GM21447 (cell line): ENCODE results near the gene CTNNA1.
"Not testable (repeated sequence)": the region's sequence is repeated elsewhere in the genome, so short reads cannot be mapped to it uniquely, and the experiment has no call there.

ENCODE experiments used
- ATAC-seq: cut with Tn5 transposase; IDR thresholded peaks from one replicate; pipeline ENCODE4 v1.9.1; 2021; ENCODE audit not compliant: unreplicated experiment

CTNNA1 gene

DNA sequence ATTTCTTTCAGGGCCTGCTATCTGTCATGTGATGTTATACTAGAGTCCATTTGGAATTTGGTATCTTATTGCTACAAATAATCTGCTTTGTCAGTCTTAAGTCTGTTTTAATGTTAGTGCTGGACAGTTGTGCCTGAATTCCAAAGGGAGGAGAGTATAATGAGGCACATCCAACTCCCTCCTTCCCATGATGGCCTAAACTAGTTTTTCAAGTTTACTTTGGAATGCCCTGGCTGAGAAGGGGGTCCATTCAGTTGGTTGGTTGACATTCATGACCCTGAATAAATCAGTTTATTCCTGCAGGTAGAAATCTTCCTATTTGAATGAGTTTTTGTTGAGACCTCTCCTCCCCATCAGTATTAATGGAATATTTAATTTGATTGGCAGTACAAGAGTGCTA, 131.3 kb downstream of the CTNNA1 start:
- no peak for ATAC-seq

DNA sequence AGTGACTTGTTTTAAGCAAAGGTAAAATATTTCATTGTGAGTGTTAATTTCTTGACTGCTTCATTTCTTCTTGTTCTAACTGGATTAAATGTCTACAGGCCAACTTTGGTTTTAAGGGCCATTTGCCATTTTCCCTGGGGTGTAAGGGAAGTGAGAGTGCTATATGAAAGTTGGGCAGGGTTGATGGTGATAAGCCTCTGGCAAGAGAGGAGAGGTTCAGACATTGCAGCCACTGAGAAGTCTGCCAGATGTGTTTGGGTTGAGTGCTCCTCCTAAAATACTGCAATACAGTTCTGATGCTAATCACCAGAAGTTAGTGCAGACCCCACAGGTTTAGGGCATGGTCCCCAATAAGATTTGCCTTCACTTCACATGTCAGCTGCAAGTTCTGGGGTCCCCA, 136.8 kb downstream of the CTNNA1 start:
- no peak for ATAC-seq

DNA sequence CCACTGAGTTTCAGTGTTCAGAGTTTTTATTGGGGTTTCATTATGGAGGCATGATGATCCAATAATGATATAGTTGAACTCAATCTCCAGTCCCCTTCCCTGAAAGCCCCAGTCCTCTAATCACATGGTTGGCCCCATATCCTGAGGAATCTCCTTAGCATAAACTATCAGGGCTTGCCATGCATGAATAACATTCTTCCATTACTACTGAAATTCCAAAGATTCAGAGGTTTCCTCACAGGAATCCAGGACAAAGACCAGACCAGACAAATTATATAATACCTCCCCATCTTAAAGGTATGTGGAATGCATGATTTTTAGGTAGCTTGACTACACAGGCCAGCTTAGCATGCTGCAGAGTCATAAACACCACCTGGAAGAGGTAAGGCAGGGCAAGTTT, 137.4 kb downstream of the CTNNA1 start:
- no peak for ATAC-seq

DNA sequence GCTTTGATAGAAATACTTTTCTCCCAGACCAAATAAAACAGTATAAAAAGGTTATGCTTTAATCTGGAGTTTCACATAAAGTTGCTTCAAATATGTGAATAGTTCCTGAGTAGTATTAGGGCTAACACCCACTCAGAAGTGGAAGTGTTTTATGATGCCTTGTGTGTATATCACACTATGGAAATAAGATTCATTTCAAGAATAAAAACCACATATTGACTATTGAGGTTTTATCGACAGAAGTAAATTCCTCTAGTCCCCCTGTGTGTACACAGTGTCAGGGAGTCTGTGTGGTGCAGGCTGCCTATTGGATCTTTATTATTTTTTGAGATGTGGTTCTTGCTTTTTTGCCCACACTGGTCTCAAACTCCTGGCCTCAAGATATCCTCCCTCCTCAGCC, 142.7 kb downstream of the CTNNA1 start:
- ATAC-seq: no peak

DNA sequence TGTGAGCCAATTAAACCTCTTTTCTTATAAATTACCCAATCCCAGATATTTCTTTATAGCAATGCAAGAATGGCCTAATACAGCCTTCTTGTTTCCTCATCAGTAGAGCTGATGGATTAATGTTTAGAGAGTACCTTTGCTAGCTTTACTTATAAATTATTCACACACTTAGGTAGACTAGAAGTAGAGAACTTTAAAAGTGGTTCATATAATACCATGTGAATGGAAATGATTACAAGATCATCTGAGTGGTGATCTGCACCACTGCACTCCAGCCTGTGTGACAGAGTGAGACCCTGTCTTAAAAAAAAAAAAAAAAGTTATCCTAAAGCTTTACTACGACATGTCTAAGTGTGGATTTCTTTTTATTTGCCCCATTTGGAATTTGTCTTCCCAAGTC, 145.1 kb downstream of the CTNNA1 start:
- ATAC-seq: no peak

DNA sequence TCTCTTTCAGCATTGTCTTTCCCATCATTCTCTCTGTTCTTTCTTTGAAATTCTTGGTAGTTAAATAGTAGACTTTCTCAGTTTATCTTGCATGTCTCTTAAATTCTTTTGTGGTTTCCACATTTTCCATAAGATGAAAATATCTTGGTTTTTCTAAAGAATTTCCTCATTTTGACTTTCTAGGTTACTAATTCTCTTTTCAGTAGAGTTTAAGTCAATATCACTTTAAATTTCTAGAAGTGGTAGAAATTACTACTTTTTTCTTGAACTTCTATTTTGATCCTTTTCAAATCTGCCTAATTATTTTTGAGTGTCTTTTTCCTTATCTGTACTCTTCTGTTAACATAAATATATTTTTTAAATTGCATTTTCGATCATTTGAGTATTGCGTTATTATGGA, 145.5 kb downstream of the CTNNA1 start:
- no peak for ATAC-seq

DNA sequence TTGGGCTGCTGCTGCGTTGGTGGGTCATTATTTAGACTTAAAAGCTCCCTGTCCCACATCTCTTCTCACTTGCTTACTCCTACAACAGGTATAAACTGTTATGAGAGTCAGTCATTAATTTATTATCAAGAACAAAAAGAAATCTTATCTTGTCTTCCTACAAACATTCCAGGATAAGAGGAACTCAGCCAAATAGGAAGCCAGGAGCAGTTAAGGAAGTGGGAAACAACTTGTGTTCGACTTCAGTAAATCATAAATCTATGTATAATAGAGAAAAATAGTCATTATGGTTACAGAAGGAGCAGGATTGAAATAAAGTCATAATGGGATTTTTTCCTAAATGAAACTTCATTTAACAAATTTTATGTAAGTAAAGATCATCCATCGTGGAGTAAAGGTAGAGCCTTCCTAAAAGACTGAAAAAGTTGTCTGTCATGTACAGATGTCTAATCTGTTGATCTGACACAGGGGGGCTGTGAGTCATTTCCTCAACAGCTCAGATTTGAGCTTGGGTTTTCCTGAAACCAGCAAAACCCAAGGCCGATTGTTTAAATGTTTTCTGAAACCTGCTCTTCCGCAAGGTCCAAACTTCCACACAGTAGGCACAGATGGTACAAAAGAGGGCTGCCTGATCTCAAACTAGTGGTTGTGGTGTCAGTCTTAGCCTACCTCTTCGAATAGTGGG, 147.2 kb downstream of the CTNNA1 start:
- ATAC-seq: no peak

DNA sequence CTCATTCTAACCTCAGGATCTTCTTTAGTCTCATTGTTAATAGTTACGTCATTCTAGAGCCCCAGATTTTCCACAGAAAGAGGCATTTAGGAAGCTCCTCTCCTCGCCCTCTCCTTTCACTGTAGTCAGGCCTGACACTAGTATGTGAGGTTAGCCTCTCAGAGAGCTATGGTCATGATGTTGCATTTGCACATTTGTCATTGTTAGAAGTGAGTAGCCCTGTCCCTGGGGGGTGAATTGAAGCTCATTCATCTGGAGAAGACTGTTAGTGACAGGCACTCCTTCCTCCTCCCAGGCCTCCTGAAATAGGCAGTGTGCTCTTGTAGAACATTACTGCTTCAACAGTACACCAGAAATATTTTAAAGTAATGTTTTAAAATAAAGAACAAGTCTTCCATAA, 148.5 kb downstream of the CTNNA1 start:
- no peak for ATAC-seq

DNA sequence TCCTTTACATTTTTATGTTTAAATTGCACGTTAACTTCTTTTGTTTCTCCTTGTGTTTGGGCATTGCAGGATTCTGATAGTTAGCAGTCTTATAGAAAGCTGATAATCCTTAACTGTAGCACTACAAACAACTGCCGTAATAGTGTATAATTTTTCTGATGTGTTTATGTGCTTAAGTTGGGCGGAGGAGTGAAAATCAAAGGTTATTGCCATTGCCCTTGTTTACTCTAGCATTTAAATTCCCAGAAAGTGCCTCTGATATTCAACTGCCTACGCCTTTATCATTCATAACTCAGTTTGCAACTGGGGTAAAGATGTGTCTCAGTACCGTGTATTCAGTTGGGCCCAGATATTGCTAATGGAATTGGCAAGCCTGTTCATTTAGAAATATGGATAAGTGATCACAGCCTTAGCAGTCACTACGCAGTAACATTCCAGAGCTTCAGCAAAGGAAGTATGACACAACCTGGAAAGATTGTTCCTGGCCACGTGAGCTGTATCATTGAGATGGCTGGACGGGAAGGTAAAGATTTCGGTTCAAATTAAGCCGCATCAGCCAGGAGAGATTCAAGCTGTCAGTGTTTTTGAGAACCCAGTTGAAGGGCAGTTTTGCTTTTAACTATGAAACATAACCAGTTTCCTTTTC, 150.0 kb downstream of the CTNNA1 start:
- no peak for ATAC-seq

DNA sequence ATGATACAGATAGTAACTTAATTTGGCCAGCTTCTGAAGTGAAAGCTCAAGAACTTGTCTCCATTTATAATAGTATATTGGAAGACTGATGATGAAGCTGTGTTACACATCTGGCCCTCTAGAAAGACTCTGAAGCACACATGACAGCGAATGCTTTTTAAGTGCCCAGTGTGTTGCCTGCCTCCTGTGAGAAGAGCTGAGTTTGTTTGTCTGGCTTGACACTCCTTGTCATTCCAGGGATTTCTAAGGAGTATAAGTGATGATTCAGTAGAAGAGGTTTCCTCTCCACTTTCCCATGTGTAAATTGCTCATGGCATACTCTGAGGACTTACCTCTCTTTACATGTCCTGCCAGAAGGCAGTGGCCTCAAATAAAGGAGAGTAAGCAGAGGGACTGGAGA, 152.3 kb downstream of the CTNNA1 start:
- no peak for ATAC-seq

DNA sequence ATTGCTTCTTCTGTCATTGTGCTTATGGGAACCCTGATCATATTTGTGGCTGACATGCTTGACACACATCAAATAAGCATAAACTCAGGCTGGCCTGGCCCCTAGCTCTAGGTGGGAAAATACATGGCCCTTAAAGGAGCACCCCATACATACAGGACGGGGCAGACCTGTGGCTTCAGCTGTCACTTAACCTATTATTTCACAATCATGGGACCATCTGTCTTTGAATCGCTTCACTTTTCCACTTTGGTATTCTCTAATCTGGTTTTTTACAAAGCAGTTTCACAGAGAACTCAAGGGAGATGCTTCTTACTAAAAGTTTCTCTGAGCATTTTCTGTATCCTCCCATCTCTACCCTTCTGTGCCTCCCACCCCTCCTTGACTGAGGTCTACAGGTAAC, 156.5 kb downstream of the CTNNA1 start:
- ATAC-seq: no peak

DNA sequence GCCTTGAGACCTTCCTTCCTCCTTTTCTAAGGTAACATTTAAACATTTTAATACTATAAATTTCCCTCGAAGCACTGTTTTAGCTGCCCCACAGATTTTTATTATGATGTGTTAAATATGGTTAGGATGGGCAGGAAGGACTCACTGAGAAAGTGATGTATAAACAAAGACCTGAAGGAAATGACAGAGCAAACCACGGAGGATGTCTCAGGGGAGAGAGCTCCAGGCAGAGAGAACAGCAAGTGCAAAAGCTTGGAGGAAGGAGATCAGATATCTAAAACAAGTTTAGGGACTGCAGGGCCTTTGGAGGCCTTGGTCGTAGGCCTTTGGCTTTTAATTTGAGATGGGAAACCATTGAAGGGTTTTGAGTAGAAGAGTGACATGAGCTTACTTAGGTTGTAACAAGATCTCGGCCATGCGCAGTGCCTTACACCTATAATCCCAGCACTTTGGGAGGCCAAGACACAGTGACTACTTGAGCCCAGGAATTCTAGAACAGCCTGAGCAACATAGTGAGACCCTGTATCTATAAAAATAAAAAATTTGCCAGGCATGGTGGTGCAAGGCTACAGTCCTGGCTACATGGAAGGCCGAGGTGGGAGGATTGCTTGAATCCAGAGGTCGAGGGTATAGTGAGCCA, 157.4 kb downstream of the CTNNA1 start:
- no peak for ATAC-seq

DNA sequence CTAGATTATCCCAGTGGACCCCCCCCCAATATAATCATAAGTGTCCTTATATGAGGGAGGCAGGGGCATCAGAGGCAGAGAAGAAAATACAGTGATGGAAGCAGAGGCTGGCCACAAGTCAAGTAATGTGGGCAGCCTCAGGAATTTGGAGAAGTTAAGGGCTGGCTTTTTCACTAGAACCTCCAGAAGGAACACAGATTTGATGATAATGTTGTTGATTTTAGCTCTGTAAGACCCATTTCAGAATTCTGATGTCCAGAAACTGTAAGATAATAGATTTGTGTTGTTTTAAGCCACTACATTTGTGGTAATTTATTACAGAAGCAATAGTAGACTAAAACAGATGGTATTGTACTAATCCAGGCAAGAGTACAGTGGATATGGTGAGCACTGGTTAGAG, 158.2 kb downstream of the CTNNA1 start:
- no peak for ATAC-seq

DNA sequence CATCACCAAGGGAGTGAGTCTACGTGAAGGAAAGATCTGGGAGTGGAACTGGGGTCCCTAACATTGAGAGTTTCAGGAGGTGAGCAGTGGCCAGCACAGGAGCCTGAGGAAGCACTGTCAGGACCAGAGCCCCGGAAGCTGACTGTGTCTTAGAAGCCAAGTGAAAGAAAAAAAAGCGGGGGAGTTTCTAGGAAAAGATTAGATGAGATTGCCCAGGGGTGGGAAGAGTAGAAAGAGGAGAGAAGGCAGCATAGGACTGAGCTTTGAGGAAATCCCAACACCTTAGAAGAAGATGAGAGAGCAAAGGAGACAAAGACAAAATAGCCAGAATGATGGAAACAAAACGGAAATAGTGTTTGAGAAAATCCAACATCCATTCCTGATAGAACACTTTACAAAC, 158.9 kb downstream of the CTNNA1 start:
- ATAC-seq: no peak

DNA sequence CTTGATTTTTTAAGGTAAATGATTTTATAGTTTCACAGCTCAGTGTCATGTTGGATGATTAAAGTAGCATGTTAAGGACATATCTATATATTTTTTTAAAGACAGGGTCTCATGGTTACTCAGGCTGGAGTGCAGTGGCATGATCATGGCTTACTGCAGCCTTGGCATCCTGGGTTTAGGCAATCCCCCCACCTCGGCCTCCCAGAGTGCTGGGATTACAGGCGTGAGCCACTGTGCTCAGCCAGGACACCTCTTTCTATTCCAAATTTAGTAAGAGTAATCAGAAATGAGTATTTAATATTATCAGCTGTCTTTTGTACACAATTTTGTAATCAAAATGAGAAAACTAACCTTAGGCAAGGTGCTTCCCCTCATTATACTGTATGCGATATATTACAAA, 160.5 kb downstream of the CTNNA1 start:
- ATAC-seq: no peak

DNA sequence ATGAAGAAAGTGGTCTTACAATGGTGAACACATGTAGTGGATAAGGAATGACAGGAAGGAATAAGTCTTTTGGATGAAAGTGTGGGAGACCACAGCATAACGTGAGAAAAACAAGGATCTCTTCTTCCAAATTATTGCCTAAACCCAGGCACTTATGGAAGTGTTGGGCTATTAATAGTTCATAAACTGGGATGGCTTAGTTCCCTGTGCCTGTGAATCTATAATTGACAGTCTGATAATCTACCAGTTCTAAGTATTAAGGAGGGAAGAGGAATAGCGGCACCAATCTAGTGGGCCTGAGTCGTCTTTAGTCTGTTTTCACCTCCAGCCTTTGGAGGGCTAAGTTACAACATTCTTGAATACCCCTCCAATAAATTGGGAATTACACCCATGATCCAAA, 161.1 kb downstream of the CTNNA1 start:
- ATAC-seq: no peak

DNA sequence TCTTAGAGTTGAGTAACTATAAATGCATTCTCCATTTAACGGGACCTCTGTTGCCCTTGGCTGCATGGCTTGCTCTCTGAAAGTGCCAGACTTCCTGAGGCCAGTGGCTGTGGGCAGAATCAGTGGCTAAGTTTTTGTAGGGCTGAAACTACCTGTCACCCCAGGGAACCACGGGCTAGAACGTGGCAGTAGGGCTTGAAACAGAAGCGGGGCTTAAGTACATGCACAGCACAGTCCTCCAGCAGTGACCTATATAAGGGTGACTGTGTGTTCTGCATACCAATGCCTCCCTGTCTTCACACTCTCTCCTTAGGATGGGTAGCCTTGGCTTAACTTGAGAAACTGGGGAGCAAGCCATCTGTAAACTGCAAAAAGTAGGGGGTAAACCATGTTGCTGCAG, 165.5 kb downstream of the CTNNA1 start:
- no peak for ATAC-seq

DNA sequence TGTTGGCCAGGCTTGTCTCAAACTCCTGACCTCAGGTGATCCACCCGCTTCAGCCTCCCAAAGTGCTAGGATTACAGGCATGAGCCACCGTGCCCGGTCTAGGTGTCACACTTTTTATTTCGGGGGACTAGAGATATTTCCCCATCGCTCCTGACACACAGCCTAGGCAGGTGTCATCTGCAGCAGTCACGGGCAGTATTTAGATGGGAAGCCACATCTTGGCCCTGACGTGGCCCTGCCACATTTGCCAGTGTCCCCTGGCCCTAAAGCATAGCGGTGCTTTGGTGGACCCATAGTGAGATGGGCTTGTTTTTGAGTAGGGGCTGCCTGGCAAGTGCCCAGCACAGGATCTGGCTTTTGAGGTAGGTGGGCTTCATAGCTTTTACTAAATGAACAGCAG, 167.0 kb downstream of the CTNNA1 start:
- no peak for ATAC-seq

DNA sequence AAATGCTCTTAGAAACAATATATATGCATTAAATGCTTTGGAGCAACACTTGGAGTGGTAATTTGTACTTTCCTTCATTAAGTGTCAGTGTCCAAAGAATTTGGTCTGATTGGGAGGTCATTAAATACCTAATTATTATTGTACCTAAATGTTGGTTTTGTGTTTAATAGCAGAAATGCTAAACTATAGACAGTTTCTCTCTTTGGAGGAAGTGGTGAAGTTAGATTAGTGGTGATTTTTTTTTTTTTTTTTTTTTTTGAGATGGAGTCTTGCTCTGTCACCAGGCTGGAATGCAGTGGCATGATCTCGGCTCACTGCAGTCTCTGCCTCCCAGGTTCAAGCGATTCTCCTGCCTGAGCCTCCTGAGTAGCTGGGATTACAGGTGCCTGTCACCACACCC, 168.1 kb downstream of the CTNNA1 start:
- not testable (repeated sequence) for ATAC-seq

DNA sequence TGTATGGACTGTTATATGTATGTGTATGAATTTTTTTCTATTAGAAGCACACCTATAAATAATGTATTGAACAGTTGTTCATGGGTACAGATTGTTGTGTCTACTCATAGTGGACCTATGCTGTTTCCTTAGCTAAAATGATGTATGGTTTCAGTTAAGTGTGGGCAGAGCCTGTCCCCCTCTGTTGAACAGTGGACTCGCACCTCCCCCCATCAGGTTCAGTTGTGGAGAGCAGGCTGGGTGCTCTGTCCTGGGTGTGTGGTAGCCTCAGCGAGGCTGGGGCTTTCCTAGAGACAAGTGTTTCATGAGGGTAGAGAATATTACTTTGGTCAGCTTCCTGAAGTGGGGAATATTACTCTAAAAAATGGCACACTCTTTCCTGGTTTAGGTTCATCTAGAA, 169.3 kb downstream of the CTNNA1 start:
- no peak for ATAC-seq

DNA sequence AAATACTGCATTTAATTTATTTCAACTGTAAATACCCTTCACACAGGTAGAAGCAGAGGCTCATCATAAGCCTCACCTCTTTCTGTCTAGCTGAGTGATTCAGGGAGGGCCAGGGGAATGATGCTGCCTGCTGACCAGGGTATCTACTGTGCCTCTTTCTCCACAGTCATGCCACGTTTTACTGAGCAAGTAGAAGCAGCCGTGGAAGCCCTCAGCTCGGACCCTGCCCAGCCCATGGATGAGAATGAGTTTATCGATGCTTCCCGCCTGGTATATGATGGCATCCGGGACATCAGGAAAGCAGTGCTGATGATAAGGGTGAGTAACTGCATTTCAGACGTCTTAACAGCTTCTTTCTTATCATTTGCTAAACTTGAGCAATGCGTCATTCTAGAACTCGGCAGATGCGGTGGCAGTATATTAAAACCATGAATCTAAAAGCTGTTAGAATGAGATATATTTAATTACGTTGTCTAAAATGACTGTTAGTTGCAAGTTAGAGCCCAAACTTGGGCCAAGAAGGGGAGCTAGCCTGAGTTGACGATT, 171.9 kb downstream of the CTNNA1 start:
- no peak for ATAC-seq

DNA sequence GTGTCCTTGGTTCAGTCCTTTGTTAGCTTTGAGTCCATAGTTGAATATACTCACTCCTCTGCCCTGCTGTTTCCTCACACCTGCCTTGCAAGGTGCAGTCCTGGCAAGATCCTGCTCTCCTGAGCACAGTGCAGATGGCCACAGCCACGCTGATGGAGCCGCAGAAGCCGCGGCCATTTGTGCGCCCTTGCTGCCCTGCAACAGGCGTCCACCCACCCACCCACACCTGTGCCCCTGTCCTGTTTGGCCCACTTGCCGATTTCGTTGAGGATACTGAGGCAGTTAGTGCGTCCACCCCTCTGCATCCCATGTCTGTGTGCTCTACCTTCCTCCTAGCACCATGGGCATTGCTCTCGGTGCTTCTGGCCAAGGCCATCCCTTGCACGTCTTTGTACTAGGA, 173.0 kb downstream of the CTNNA1 start:
- ATAC-seq: no peak
